H7 (cell line): ENCODE results near the gene C19orf67. TPM values are rescaled to one million over a fixed set of nuclear protein-coding genes. Genes with fewer than 3 reads are reported as not detected.

Experiments used
- DNase-seq: peaks from one replicate; pipeline ENCODE4 v3.0.0; 2012
- H3K27me3 ChIP-seq: 2 replicates; pipeline ENCODE4 v1.6.0; 2011; ENCODE audit warnings: mild to moderate bottlenecking, low read length; ENCODE audit not compliant: control insufficient read depth, insufficient read depth
- H3K36me3 ChIP-seq: replicated peaks from 2 replicates; pipeline ENCODE4 v1.5.1; 2011; ENCODE audit warnings: low read length; ENCODE audit not compliant: control insufficient read depth, insufficient read depth
- H3K4me3 ChIP-seq: 2 replicates; pipeline ENCODE4 v1.5.1; 2011; ENCODE audit warnings: low read depth, mild to moderate bottlenecking, control low read depth, low read length, moderate library complexity; ENCODE audit not compliant: insufficient read depth
- total RNA-seq: library from RNA; depleted of rRNA; stranded (reverse); fragments of >200 nt; shearing (Covaris generic); gene quantifications from 2 replicates; pipeline ENCODE4 v1.2.3, GENCODE V29; 2014; rRNA removed

Gene C19orf67
- total RNA-seq = 0.94 and 1.3 TPM in 2 replicates

DNA sequence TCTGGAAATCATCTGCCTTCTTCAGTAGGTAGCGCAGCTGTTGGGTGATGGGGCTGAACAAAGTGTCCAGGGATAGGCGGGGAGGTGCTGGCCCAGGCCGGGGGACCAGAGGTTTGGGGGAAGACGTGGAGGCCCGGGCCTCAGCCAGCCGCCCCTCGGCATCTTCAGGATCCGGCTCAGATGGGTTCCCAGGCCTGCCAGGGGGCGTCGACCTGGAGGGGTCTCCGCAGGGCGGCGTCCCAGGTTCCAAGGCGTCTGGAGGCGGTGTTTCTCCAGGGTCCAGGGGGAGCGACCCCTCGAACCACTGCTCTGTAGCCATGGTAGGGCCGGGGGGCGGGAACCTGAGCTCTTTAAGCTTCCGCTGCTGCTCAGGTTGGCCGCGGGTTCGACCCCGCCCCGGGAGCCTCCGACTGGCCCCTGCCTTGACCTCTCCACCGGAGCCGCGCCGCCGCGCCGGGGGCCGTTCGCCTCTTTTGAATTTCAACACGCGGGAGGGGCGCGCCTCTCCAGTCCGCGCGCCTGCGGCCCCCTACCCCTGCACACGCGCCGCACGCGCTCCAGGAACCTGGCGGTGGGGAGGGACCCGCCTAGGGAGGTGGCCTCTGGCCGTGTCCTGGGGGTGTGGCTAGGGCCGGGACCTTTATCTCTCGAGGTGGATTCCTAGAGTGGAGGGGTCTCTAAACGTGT lies at the start of gene C19orf67:
C19orf67 (minus strand) TSS at position 475 of the 687 bp plus-strand sequence; CDS start at position 319, 156 bp downstream.
- H3K27me3 ChIP-seq = peaks cover 21% of the 10 kb centered on the region
- H3K36me3 ChIP-seq = peaks cover 2% of the 10 kb centered on the region
- peak within 1 kb of the TSS; percentile 39 for H3K4me3 ChIP-seq

GRCh38 chr19:14135355-14135754 lies 49.8 kb upstream of the C19orf67 start:
- DNase-seq = peak; percentile 38
- Histone ChIP-seq H3K4me3 (peak overlapping the region; percentile 91), H3K36me3 (no peaks in the 10 kb centered on the region), H3K27me3 (no peaks in the 10 kb centered on the region)

More for the DNA sequence above, at the start of gene C19orf67:
- DNase-seq = peak; percentile 71

- Histone ChIP-seq H3K27me3 (no peaks in the 10 kb centered on the region), H3K36me3 (peaks cover 9% of the 10 kb centered on the region), H3K4me3 (no peak overlapping the region)
- DNase-seq = no peak
Measured at GRCh38 chr19:14127929-14128509, 42.4 kb upstream of the C19orf67 start.

- Histone ChIP-seq H3K36me3 (peaks cover 9% of the 10 kb centered on the region), H3K4me3 (no peak overlapping the region), H3K27me3 (no peaks in the 10 kb centered on the region)
- DNase-seq = no peak
Measured at GRCh38 chr19:14127176-14127575, 41.6 kb upstream of the C19orf67 start.

DNA sequence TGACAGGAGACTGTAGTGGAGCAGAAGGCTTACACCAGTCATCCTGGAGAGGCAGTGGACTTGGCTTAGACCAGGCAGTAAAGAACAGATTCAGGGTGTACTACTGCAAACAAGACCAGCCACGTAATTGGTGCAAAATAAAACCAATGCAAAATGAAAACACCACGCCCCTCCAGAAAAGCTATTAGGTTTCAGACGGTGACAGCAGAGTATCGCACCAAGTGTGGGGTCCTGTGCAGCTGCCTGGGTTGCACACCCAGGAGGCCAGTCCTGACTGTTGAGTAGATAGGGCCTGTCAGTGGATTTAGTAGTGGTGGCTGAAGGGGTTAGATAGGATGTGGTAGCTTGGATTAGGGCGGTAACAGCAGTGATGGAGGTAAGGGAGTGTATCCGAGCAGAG lies 37.3 kb upstream of the C19orf67 start:
- Histone ChIP-seq H3K36me3 (peaks cover 12% of the 10 kb centered on the region), H3K4me3 (no peak overlapping the region), H3K27me3 (no peaks in the 10 kb centered on the region)
- no peak for DNase-seq

- DNase-seq = no peak
- Histone ChIP-seq H3K36me3 (peaks cover 9% of the 10 kb centered on the region), H3K4me3 (no peak overlapping the region), H3K27me3 (no peaks in the 10 kb centered on the region)
Measured at GRCh38 chr19:14120497-14120780, 34.9 kb upstream of the C19orf67 start.

GRCh38 chr19:14119644-14120496 lies 34.3 kb upstream of the C19orf67 start:
- Histone ChIP-seq H3K4me3 (no peak overlapping the region), H3K27me3 (no peaks in the 10 kb centered on the region), H3K36me3 (peaks cover 9% of the 10 kb centered on the region)
- no peak for DNase-seq

DNA sequence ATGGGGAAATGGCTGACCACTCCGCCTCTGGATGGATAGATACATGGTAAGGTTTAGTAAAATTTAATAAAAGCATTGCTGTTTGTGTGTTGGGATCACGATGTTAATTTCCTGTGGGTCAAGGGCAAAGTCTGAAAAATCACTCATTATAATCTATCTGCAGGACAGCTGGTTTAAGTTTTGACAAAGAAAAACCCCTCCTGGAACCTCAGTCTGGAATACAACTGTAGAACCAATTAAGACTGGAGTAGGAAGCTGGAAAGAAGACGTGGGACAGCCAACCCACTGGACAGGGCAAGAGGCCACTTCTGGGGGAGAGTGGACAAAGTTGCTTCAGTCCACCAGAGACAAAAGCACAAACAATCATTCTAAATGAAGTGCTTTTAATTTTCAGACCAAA lies 33.6 kb upstream of the C19orf67 start:
- no peak for DNase-seq
- Histone ChIP-seq H3K4me3 (no peak overlapping the region), H3K27me3 (no peaks in the 10 kb centered on the region), H3K36me3 (peaks cover 4% of the 10 kb centered on the region)

DNA sequence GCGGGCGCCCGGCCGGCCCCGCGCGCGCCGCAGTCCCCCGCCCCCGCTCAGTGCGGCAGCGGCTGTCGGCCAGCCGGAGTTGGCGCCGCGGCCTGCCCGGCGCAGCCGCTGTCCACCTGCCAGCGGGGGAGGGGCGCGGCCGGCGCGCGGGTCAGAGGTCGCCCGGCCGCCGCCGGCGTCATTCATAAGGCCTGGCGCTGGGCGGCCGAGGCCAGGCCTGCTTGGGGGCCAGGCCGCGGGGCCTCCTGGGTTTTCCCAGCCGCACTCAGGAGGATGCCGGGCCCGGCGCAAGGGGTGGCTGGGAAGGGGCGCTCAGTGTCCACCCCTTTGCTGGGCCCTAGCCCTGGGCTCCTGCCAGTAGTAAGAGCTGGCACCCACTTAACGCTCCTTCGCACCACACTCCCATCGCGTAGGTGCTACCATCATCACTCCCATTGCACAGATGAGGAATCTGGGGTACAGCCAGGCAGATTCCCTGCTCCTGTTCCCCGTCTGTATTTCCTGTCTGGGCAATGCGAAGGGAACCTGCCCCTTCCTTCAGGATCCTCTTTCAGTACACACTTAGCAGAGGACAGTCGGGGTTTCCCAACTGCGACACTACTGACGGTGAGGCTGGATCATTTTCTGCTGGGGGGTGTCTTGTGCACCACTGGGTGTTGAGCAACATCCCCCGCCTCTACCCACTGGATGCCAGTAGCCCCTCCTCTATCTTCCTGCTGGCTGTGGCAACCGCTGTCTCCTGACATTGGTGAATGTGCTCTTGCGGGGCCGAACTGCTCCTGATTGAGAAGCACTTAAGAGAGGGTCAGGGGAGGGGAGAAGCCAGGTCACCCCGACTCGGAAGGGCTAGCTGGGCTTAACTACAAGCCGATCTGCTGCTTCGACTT lies 32.8 kb upstream of the C19orf67 start:
- H3K4me3 ChIP-seq = peak overlapping the region; percentile 42
- H3K27me3 ChIP-seq = no peaks in the 10 kb centered on the region
- DNase-seq = no peak
- H3K36me3 ChIP-seq = peaks cover 4% of the 10 kb centered on the region

DNA sequence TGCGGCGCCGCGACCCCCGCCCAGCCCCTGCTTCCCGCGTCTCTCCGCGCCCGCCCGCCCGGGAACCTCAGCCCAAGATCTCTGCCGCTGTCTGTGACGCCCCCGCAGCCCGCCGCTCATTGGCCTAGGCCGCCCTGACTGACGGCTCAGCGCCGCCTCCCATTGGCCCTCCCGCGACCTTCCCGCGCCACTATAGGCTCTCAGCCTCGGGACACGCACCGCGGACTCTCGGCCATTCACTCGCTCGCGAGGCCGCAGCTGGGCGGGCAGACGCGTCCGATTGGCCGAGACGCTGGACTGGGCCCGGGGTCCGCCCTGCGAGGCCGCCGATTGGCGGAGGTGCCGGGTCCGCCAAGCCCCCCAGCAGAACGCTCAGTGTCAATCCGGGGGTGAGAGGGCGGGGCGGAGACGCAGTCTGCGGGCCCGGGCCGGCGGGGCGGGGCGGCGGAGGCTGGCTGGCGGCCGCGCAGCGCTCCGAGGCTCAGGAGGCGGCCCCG lies 32.1 kb upstream of the C19orf67 start, which contains the start of gene PRKACA:
PRKACA (minus strand) TSS at position 95 of the 497 bp plus-strand sequence. CDS start 215 bp downstream, outside the sequence.
- peaks cover 4% of the 10 kb centered on the region for H3K36me3 ChIP-seq
- peak; percentile 100 for DNase-seq
- no peaks in the 10 kb centered on the region for H3K27me3 ChIP-seq
- peak within 1 kb of the TSS; percentile 72 for H3K4me3 ChIP-seq

DNA sequence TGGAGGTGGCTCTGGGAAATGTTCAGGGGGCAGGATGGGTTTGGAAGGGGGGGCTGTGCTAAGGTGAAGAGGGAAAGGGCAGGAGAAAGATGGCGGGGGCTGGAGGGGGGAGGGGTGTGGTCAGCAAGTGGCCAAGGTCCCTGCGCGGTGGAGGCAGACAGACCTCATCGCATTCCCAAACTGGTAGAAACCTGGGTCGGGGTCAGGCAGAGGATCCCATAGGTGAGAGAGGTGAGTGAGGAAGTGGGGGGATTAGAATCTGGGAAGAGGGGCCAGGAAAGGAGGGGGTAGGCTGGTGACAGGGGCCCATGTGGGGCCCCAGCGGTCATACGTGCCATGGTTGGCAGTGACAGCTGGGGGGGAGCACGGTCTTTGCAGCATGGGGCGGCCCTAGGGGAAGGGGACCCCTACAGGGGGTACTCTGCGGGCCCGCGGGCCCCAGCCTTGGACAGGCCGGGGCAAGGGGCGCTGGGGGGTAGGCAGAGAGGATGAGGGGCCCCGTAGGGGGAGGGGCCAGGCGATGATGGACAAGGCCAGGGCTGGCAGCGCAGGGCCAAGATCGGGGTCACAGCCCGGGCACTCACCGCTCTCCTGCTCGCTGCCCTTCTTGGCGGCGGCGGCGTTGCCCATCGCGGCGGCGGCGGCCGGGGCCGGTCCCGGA lies 31.5 kb upstream of the C19orf67 start:
- Histone ChIP-seq H3K36me3 (peaks cover 4% of the 10 kb centered on the region), H3K4me3 (peak overlapping the region; percentile 72), H3K27me3 (no peaks in the 10 kb centered on the region)
- peak; percentile 84 for DNase-seq

- Histone ChIP-seq H3K27me3 (no peaks in the 10 kb centered on the region), H3K4me3 (peak overlapping the region; percentile 72), H3K36me3 (peaks cover 4% of the 10 kb centered on the region)
- peak; percentile 31 for DNase-seq
Measured at GRCh38 chr19:14116525-14116917, 30.9 kb upstream of the C19orf67 start.

DNA sequence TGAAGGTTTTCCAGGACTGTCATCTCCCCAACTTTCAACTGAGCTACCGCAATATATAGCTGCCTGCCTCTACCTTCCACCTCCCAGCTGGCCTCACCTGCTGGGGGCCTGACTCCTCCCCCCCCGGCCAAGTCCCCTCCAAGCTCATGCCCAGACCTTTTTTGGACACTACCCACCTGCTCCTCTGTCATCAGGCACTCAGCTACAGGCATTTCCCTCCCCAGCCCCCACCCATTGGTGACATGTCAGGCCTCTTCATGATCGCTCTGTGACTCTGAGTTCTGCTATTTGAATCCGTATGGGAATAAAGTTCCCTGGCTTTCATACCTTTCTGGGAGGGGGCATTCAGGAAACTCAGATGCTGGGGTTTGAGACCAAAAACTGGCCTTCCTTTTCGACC lies 30.2 kb upstream of the C19orf67 start:
- no peak for DNase-seq
- H3K36me3 ChIP-seq = peaks cover 2% of the 10 kb centered on the region
- no peak overlapping the region for H3K4me3 ChIP-seq

More for the DNA sequence above, 30.2 kb upstream of the C19orf67 start:
- H3K27me3 ChIP-seq = no peaks in the 10 kb centered on the region
